GM19351 (cell line): Measurements from ENCODE around the gene FMR1NB.
A peak's percentile ranks its signal among the peaks of the same experiment; 100 is the strongest.

ENCODE experiments used
- ATAC-seq: cut with Tn5 transposase; IDR thresholded peaks from one replicate; pipeline ENCODE4 v1.9.1; 2021; ENCODE audit warnings: mild to moderate bottlenecking, moderate library complexity; ENCODE audit not compliant: unreplicated experiment

Gene FMR1NB, protein sequence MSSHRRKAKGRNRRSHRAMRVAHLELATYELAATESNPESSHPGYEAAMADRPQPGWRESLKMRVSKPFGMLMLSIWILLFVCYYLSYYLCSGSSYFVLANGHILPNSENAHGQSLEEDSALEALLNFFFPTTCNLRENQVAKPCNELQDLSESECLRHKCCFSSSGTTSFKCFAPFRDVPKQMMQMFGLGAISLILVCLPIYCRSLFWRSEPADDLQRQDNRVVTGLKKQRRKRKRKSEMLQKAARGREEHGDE

DNA sequence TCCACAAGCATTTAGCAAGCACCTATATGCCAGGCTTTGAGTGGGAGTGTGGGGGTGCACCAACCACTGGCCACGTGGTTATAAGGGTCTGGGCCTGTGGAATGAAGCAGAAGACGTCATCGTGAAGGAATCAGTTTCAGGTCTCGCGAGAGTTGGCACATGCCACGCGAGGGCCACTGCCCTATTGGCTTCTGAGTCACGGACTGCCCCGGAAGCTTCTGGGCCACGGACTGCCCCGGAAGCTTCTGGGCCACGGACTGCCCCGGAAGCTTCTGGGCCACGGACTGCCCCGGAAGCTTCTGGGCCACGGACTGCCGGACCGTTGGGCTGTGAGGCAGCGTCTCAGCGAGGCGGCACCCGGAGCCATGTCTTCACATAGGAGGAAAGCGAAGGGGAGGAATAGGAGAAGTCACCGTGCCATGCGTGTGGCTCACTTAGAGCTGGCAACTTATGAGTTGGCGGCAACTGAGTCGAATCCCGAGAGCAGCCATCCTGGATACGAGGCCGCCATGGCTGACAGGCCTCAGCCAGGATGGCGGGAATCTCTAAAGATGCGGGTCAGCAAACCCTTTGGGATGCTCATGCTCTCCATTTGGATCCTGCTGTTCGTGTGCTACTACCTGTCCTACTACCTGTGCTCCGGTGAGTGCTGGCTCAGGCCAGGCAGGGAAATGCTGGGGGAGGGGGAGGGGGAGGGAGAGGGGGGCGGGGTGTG is at the start of gene FMR1NB:
Gene FMR1NB (plus strand): TSS at position 300 of the 715 bp plus-strand sequence. CDS start 66 bp downstream, at position 366.
- no peak for ATAC-seq

GRCh38 chrX:147933815-147934214 is 47.3 kb upstream of the FMR1NB start:
- ATAC-seq, result no peak

GRCh38 chrX:147935156-147935758 is 45.9 kb upstream of the FMR1NB start:
- no peak for ATAC-seq

DNA sequence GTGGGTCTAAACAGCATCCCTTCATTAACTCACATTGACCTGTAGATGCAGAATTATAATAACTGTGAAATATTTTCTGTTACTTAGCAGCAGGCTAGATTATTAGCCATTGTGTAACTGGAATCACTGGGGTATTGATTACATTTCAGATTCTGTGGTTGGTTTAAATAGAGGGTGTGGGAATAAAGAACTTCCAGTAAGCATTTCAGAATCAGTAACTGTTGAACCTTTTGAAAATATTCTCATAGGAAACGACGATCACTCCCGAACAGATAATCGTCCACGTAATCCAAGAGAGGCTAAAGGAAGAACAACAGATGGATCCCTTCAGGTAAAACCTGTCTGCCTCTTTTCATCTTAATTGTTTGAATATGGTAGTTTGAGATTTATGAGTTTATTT is 35.9 kb upstream of the FMR1NB start:
- no peak for ATAC-seq

- no peak for ATAC-seq
Measured at GRCh38 chrX:147948531-147948930, 32.6 kb upstream of the FMR1NB start.

DNA sequence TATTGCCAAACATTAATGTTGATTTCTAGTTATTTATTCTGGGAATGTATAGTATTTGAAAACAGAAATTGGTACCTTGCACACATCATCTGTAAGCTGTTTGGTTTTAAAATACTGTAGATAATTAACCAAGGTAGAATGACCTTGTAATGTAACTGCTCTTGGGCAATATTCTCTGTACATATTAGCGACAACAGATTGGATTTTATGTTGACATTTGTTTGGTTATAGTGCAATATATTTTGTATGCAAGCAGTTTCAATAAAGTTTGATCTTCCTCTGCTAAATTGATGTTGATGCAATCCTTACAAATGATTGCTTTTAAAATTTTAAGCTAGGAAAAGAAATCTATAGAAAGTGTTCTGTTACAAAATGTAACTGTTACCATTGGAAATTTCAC is 30.8 kb upstream of the FMR1NB start:
- no peak for ATAC-seq

GRCh38 chrX:147953976-147954375 is 27.2 kb upstream of the FMR1NB start:
- ATAC-seq, result no peak

- ATAC-seq, result no peak
Measured at GRCh38 chrX:147957291-147957690, 23.8 kb upstream of the FMR1NB start.

DNA sequence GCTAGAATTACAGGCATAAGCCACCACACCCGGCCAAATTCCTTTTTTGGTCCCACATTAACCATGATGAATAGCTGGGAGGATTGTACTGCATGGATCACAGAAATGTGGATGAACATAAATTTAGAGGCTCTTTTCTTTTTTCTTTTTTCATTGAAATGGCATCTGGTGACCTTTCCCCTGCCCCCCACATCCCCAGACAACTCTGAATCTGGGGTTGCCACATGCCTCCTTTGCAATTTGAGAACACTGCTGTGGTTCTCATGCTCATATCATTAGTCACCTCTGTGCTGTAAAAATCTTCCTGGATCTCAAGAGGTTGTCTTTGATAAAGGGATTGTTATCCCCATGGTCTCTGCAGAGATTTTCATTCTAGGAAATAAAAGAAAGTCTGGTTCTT is 22.8 kb upstream of the FMR1NB start:
- no peak for ATAC-seq

GRCh38 chrX:147960722-147961121 is 20.4 kb upstream of the FMR1NB start:
- ATAC-seq, result no peak

DNA sequence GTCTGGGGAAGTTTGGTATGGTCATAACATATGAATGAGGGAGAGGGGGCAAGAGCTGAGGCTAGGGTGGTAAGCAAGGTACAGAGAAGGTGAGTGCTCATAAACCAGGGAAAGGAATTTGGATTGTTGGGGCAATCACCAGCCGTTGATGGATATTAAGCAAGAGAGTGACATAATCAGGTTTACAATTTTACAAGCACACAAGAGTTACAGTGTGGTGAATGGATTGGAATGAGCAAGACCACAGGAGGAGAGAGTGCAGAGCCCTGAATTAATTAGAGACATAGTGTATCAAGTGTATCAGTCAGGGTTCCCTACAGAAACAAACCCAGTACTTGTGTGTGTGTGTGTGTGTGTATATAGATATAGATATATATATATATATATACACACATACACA is 18.7 kb upstream of the FMR1NB start:
- ATAC-seq, result no peak

- ATAC-seq, result no peak
Measured at GRCh38 chrX:147978931-147979330, 2.2 kb upstream of the FMR1NB start.

GRCh38 chrX:148020329-148020728 is 39.2 kb downstream of the FMR1NB start:
- no peak for ATAC-seq

DNA sequence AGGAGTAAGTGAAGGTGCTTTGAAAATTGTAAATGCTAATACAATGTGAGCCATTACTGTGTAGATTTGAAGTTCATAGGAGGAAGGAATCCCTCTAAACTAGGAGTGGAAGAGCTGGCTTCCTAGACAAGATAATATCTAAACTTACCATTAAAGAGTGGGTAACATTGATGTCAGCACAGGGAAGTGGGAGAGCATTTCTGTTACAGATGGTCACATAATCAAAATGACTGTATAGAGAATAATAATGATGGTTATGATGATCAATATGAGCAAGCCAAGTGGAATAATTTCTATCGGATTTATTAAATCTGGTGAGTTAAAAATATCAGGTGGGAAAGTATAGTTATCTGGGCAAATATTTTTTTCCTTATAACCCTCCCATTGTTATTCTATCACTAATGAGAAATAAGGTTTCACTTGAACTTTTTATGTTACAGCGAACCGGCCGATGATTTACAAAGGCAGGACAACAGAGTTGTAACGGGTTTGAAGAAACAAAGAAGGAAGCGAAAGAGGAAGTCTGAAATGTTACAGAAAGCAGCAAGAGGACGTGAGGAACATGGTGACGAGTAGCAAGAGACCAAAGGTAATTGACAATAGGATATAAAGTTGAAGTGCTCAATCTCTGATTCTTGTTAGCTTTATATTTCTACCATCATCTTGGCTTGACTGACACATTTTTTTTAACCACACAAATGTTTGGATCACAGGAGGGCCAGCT is 43.5 kb downstream of the FMR1NB start:
- peak; percentile 92 for ATAC-seq

GRCh38 chrX:148035380-148035779 is 54.2 kb downstream of the FMR1NB start:
- ATAC-seq, result no peak

GRCh38 chrX:148037020-148037419 is 55.9 kb downstream of the FMR1NB start:
- ATAC-seq, result no peak

GRCh38 chrX:148043271-148043855 is 62.2 kb downstream of the FMR1NB start:
- no peak for ATAC-seq

DNA sequence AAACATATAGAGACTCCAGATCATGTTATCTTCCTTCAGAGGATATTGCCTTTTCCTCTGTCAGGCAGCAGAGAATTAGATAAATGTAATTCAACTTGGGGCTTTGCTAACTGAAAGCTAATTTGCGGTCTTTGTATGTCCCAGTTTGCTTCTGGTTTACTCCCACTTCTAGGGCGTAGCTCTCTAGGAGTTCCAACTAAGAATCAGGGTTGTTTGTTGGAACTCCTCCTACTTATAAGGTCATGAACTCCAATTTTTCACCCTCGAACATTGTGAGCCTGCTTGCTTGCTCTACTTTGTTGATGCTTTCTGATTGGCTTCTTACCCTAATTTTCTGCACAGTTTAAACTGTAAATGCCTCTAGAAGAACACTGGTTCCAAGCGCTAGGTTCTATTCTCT is 66.1 kb downstream of the FMR1NB start:
- ATAC-seq, result no peak

DNA sequence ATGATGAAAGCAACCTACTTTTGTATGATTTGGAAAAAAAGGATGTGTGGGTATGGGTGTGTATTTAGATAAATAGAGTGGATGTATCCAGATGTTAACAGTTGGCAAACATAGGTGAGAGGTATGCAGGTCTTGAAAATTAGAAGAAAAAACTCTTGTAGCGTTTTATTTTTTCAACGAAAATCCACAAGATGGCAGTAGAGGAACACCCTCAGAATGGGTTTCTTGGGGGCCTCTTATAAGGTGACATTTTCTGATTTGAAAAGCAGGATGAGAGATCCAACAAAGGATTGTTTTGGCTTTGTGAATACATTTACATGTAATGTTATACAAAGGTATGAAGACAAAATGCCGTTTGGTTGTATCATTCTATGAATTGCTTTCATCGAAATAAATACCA is 68.3 kb downstream of the FMR1NB start:
- peak; percentile 66 for ATAC-seq

GRCh38 chrX:148051973-148052372 is 70.8 kb downstream of the FMR1NB start:
- no peak for ATAC-seq

- no peak for ATAC-seq
Measured at GRCh38 chrX:148067285-148067684, 86.1 kb downstream of the FMR1NB start.
